HG03139 (cell line): ENCODE measurements around the gene PHLDB3.

Experiments
- ATAC-seq: cut with Tn5 transposase; IDR thresholded peaks from one replicate; pipeline ENCODE4 v1.9.1; 2021; ENCODE audit not compliant: unreplicated experiment

Gene PHLDB3

DNA sequence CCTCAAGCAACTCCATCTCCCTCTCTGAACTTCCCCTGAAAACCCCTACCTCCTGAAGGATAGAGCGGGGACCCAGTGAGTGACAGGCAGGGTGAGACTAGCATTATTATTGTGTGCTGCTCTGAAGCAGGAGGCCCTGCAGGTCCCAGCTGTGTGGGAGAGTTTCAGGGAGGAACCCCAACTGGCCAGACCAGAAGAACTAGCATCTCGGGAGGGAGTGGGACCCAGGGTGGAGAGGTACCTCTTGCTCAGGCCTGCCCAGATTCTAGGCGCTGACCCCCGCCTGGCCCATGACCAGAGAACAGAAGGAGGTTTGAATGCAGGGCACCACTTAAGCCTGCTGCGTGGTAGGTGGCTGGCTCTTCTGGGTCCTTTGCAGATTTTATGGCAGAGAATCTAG lies 33.5 kb downstream of the PHLDB3 start:
- ATAC-seq = no peak

DNA sequence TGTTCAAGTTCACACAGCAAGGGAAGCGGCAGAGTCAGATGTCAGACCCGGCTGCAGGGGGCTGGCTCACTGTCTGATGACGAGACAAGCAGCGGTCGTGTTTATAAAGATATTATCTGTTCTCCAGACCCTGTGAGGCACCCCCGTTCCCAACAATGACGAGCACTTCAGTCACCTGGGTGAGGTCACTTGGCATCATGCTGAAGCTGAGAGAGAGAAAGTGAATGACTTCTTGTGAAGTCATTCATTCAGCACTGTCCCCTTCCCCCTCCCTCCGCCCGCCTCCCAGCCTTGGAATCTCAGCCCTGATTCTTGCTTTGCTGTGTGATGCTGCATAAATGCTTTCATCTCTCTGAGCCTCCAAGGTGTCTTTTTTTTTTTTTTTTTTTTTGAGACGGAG lies 34.3 kb downstream of the PHLDB3 start:
- ATAC-seq = no peak

DNA sequence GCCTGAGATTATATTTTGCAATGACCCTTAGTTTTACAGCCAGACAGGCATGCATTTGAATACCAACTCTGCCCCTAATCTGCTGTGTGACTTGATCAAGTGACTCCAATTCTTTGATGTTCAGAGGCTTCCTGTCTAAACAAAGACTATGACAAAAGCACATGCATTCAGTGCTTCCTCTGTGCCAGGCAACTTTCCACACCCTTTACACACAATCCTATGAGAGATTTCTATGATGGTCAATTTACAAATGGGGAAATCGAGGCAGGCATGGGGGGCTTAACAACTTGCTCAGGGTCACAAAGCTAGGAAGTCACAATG lies 35.4 kb downstream of the PHLDB3 start:
- no peak for ATAC-seq

DNA sequence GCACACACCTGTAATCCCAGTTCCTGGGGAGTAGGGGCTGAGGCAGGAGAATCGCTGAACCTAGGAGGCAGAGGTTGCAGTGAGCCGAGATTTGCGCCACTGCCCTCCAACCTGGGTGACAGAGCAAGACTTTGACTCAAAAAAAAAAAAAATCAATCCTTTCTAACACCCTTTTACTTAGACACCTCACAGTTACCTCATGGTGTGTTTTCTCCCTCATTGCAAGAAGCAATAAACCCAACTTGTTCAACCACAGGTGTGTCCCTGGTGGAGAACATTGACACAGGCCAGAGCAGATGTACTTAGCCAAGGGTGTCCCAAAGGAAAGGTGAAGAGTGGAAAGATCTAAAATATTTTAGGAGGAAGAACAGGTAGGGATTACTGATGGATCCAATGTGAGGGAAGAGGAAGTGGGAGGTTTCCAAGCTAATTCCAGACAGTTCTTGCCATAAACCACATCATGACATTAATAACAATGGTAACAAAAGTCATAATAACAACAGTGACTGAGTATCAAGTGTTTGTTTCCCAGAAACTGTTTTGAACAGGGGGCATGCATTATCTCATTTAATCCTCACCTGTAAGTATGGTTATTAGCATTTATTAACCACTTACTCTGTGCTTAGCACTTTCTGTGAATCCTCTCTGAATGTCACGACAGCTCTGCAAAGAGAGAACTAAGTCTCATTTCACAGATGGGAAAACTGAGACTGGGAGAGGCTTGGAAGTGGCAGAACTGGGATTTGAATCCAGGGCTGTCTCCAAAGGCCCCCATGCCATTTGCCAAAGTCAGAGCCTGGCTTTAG lies 36.0 kb downstream of the PHLDB3 start:
- no peak for ATAC-seq

DNA sequence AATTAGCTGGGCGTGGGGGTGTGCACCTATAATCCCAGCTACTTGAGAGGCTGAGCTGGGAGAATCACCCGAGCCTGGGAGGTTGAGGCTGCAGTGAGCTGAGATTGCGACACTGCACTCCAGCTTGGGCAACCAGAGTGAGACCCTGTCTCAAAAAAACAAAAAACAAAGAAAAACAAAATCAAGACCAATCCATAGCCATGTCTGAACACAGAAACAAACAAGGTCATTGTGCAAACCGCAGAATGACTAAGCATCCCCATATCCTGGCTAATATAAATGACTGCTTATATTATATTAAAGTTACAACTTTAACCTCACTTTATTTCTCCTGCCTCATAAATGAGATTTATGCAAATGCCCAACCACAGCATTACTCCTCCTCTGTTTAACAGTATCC lies 36.8 kb downstream of the PHLDB3 start:
- ATAC-seq = no peak

DNA sequence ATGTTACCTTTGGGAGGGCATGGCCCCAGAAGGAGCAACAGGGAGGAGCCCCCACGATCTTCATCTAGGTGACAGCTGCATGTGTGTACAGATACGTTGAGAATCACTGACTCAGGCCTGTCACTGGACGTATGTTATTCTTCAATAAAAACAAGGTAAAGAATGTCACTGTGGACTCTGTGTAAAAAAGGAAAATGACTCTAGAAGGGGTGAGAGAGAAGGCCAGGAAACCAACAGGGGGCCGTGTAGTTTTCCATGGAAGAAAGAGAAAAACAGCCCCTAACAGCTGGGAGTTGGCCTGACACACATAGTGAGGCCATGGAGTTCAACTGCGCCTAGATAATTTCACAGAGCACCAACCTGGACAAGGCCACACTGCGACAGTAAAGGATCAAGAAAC lies 37.3 kb downstream of the PHLDB3 start:
- ATAC-seq = no peak

DNA sequence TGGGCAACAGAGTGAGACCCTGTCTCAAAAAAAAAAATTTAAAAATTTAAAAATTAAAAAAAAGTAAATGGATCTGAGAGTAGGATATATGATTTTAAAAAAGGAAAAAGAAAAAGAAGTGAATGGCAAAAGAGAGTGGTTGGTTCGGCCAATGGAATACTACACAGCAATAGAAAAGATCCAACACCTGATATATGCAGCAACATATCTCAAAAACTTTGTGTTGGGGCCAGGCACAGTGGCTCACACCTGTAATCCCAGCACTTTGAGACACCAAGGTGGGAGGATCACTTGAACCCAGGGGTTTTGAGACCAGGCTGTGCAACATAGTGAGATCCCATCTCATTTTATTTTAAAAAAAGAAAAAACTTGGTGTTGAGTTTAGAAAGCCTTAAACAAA lies 37.8 kb downstream of the PHLDB3 start:
- ATAC-seq = no peak

DNA sequence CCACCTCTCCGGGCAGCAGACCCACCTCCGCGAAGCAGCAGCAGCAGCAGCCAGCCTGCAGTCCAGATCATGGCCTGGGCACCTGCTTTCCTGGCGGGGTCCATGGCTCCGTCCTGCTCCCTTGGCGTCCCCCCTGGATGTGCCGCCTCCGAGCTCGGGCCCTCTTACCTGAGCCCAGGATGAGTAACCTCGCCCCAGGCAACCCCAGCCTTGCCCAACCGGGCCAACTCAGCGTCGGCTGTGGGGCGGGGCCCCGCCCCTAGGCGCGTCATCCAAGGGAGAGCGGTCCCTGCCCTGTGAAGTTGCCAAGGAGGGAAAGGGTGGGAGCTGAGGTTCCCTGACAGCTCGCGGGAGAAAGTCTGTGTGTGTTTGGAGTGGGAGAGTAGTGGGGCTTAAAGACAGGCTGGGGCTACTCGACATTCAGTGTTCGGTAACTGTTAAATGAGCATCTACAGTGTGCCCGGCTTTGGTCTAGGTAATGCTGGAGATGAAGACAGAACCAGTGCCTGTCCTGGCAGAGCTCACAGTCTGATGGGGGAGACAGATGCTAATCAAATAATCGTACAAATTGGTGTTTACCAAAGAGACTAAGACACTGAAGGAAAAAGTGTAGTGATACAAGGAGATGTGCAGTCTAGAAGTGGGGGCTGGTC lies 39.0 kb downstream of the PHLDB3 start, which contains the start of gene LYPD3:
Gene LYPD3 (minus strand): TSS at position 141 of the 653 bp plus-strand sequence. CDS start 37 bp downstream, at position 104.
- ATAC-seq = no peak

DNA sequence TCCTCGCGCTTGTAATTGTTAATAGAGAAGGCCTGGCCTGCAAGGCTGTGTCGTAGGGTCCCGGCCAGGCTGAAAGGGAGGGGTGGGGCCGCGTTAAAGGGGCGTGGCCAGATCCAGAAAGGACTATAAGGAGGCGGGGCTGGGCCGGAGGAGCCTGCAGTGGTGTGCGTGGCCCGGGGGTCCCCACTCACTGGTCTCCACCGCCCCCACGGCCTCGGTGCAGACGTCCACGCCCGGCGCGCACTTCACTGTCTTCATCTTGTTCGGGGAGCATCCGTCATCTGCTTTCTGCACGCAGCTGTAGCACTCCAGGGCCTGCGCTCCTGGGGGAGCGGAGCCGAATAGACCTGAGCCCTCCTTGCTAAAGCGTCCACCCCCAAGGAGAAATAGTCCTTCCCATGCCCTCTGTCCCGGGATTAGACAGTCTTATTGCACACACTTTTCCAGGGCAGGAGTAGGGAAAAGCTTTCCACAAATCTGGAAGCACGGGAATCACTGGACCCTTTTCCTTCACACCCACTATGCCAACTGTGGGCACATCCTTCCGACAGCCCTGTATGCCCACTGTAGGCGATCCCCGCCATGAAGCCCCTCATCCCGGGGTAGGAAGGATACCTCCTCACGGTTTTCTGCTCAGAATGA lies 40.3 kb downstream of the PHLDB3 start:
- peak; percentile 41 for ATAC-seq

DNA sequence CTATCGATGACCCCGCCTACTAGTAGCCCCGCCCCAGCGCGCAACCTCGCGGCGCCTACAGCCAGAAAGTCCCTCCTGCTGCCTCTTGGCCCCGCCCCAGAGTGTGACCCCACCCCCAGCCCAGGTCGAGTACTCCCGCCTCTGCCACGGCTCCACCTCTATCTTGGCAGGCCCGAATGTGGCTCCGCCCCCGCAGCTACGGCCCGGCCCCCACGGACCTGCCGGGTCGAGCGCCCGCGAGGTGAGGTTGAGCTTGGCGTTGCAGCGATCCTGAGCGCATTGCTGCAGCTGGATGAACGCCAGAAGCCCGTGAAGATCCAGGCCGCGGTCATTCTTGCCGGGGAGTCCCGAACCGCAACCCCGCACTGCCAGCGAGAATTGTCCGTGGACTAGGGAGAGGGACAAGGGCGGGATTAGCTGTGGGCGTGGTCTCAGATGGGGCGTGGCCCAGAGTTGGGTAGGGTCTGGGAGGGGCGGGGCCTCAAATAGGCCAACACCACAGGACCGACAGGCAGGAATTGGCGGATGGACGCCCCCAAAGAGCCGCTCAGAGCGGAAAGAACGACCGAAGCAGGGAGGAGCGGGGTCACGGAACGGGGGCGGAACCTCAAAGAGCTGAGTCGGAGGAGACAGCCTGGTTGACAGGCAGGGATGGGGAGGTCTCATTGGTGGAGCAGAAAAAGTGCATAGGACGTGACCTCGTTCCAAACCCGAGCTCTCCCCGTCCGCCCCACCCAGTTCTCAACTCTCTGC lies 41.0 kb downstream of the PHLDB3 start:
- peak; percentile 72 for ATAC-seq

DNA sequence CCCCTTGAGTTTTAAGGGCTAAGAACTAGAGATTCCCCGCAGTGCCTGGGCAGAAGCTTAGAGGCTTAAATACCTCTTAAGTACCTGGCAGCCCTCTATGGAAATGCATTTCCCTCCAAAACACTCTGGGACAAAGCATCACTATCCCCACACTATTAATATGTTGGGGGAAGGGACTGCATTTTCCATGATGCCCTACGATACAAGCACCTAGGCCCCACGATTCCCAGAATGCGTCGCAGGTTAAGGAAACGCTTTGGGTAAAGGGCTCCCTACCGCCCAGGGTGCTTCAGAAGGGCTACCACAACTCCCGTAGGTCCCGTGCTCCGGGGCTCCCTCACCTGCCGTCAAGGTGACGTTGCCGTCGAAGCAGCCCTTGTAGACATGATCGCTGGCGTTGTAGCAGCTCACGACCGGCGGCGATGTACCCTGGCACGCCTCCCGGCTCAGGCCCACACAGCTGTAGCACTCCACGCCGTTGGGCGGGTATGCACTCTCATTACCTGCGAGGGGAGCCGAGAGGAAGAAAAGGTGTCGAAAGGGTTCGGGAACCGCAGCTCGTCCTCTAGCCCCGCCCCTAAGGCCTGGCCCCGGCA lies 41.7 kb downstream of the PHLDB3 start:
- ATAC-seq = no peak

DNA sequence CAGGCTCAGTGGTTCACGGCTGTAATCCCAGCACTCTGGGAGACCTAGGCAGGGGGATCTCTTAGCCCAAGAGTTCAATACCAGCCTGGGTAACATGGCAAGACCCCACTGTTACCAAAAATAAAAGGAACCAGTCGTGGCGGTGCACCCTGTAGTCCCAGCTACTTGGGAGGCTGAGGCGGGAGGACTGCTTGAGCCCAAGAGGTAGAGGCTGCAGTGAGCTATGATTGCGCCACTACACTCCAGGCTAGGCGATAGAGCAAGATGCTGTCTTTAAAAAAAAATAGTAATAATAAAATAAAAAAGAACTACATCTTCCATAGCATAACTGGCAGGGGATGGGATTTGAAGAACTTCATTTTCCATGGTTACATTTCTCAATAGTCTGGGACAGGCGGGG lies 42.2 kb downstream of the PHLDB3 start:
- ATAC-seq = no peak

DNA sequence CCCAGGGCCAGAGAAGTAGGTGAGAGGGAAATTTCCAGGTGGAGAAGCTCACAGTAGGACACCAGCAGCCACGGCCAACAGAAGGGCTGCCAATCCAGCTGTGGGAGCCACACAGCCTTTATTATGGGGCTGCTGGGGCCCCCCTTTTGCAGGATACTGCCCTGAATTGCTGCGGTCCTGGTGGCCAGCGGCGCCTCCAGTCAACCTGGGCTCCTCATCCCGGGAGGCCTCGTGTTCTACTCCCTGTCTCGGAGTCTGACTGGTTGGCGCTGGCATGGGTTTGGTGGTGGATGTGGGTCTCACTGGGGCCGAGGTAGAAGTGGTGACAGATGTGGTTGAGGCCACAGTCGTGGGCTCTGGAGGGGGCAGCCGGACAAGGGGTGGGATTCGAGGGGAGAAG lies 43.2 kb downstream of the PHLDB3 start:
- no peak for ATAC-seq

DNA sequence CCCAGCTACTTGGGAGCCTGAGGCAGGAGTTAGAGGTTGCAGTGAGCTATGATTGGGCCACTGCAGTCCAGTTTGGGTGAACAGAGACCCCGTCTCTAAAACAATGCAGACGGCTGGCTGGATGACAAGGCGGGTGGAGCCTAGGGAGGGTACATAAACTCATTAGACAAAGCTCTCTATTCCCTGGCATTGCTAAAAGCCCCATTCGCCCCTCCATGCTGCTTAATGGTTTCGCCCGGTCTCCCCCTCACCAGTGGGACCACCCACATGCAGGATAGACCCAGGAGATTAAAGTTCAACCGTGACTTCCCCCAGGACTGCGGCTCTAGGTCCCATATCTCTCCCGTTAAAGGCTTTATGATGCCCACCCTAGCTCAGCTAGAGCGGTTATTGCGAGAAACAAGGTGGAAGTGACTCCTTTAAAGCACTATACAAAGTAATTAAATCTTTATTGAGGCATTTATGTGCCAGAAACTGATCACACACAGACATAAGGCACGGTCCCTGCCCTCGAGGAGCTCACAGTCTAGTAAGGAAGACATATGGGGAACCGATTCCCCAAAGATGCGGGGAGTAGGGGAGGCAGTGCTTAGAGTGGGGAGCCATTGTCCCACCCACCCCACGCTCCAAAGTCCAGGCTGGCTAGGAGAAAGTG lies 44.1 kb downstream of the PHLDB3 start:
- ATAC-seq = no peak

DNA sequence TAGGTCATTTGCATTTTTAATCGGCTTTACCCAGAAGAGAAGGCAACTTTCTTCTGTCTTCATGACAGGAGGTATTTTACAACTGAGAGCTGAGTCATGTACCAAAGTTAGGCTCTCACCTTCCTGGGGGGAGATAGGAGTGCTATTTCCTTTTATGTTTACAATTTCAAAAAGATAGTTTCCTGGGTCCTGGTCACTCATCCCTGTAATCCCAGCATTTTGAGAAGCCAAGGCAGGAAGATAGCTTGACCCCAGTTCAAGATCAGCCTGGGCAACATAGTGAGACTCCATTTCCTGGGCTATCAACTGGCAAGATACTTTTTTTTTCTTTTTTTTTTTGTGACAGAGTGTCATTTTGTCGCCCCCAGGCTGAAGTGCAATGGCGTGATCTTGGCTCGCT lies 46.7 kb downstream of the PHLDB3 start:
- ATAC-seq = no peak

DNA sequence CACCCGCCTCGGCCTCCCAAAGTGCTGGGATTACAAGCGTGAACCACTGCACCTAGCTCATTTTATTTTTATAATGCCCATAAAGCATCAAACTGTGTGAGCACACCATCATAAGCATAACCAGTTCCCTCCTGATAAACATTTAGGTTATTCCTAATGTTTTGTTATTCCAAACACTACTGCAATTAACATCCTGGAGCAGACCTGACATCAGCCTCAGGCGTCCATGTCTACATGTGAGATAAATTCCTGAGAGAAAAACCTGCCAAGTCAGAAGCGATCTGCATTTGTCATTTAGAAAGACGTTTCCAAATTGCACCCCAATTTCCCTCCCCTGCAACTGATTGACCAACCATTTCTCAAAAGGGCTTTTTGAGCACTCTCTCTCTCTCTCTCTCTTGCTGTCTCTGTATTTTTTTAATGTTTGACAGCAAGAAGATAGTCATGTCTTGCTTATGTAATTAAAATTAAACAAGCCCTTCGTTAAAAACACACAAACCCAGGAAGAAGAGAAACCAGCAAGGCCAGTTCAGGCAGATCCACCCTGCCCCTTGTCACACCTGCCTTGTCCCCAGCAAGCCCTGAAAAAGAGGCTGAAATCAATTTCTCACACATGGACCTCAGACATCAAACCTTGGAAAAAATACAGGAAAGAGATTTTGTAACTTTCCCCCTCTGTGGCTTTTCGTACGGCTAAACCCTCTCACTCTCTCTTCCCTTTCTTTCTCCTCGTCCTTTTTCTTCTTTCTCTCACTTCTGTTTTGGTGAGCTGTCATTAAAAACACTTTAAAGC lies 49.0 kb downstream of the PHLDB3 start:
- no peak for ATAC-seq

DNA sequence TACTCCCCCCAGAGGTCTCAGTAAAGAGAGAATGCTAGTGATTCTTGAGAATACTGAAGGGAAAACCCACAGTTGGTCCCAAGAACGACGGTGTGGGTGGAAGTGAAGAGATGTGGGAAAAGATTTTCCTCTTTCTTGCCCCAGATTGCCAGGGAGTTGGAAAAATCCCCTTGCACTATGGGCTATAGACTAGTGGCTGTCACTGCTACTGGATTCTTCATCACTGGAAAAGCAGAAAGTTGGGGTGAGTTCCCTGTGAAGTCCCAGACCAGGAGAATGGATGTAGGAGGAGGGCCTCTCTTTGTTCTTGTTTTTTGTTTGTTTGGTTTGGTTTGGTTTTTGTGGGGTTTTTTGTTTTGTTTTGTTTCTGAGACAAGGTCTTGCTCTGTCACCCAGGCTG lies 50.5 kb downstream of the PHLDB3 start:
- no peak for ATAC-seq

DNA sequence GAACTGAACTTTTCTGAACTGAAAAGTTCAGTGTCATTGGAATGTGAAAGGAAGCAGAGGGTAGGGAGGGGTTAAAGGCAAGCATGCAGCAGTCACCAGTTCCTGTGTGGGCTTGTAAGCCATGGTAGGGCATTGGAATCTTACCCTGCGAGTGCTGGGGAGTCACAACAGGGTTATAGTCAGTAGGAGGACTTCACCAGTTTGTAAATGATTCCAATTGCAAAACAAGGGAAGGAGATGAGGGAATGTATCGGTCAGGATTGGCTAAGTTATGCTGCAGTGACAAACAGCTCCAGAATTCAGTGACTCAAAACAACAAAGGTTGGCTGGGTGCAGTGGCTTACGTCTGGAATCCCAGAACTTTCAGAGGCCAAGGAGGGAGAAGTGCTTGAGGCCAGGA lies 52.0 kb downstream of the PHLDB3 start:
- ATAC-seq = no peak

DNA sequence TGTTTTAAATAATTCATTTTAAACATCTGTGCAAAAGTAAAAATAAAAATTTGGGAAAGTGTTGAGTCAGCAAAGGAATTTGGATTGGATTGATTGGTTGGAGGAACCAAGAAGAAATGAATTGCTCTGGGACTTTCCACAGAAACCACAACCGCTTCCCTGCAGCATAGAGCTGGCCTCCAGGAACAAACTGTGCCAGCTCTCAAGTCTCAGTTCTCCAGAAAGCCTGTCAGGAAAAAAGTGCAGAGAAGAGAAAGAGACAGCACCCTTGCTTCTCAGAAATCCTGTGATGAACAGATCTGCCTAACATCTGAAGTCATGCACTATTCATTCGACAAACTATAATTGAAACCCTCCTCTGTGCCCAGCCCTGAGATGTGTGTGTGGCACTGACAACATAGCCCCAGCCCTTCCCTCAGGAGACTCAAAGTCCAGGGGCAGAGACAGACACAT lies 54.0 kb downstream of the PHLDB3 start:
- ATAC-seq = no peak

DNA sequence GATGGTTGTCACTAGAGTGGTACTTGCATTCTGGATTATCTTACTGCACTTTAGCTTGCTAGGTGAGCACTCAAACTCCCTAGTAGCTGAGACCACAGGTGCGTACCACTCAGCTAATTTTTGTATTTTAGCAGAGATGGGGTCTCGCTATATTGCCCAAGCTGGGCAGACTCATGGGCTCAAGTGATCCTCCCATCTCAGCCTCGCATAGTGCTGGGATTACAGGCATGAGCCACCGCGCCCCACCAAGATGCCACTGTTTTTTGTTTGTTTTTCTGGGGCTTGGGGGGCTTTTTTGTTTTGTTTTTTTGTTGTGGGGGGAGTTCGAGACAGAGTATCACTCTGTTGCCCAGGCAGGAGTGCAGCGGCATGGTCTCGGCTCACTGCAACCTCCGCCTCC lies 56.9 kb downstream of the PHLDB3 start:
- ATAC-seq = no peak
